NCI-H2107 treated with DMSO at 0.1 percent for 48 hours (cell line): ENCODE data around the gene BARHL2.

Experiments used
- DNase-seq: peaks from one replicate; lab custom pipeline; 2025; ENCODE audit not compliant: unreplicated experiment; lab: John Stamatoyannopoulos, UW

The BARHL2 gene

DNA sequence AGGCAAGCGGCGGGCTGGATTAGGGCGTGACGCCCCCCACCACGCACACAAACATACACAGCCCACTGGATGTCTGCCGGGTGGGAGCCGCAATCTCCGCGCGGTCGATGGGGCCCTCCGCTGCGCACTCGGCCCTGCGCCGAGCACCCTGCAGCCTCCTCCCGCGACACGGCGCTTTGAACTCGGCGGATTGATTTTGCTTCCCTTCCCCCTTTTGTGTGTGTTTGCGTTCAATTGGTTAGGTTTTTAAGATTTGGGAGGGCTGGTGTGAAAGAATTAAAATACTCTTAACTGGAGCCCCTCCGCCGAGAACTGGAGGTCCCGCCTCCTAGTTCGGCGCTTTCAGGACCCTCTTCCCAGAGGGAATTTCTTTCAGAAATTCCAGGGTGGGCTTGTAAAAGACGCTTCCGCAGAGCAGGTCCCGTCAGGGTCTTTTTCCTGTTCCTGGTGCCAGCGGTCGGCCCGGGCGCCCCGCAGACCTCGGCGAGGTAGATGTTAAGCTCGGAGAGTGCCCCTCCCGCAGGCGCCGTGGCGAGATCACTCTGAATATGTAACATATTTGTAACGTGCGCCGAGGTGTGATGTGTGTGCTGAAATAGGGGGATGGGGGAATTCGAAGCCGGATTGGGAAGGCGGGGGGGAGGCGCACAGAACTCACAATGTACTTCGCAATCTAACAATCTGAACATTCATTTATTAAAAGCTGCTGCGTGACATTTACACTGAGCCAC is 8.0 kb upstream of the BARHL2 start:
- no peak for DNase-seq

DNA sequence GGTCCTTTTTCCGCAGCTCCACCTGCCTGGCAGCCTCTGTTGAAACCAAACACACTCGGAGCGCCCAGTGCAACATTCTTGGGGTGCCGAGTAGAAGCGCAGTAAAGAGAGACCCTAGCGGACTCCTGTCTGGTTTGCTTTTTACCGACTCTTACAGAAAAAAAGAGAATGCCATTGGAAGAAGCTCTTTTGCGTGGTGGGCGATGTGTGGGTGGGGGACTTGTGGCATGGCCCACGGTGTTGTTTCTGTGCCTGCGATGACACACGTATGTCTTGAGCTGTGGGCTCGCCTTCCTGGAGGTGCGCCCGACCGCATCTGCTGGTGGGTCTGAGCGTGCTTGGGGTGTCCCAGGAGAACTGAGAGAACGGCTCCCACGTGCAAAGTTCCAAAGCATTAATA is 7.3 kb upstream of the BARHL2 start:
- no peak for DNase-seq

DNA sequence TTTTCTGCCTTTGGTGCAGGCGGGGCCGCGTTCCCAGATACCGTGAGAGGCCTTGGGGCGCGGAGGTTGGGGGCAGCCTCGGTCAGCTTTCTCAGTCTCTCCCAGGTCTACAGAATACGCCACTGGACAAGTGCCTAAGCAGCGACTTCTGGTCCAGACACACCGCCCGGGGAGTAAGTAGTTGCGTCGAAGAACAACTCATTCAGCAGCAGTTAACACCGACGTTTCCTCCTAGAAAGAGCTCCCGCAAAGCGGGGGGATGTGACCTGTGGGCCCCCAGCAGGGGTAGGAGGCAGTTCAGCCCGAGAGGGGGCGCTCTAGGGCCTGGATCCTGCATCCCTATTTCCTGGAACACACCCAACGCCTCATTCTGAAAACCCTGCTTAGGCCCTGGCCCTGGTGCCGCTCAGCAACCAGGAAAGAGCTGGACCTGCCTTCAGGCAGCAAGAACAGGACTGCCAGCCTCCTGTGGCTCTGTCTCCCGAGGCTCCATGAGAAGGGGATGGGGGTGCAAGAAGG is 6.5 kb upstream of the BARHL2 start:
- no peak for DNase-seq

- DNase-seq: no peak
Measured at GRCh38 chr1:90722874-90723589, 5.9 kb upstream of the BARHL2 start.

GRCh38 chr1:90721210-90722194 is 4.4 kb upstream of the BARHL2 start:
- DNase-seq: peak; percentile 86

- no peak for DNase-seq
Measured at GRCh38 chr1:90720145-90720636, 3.1 kb upstream of the BARHL2 start.

DNA sequence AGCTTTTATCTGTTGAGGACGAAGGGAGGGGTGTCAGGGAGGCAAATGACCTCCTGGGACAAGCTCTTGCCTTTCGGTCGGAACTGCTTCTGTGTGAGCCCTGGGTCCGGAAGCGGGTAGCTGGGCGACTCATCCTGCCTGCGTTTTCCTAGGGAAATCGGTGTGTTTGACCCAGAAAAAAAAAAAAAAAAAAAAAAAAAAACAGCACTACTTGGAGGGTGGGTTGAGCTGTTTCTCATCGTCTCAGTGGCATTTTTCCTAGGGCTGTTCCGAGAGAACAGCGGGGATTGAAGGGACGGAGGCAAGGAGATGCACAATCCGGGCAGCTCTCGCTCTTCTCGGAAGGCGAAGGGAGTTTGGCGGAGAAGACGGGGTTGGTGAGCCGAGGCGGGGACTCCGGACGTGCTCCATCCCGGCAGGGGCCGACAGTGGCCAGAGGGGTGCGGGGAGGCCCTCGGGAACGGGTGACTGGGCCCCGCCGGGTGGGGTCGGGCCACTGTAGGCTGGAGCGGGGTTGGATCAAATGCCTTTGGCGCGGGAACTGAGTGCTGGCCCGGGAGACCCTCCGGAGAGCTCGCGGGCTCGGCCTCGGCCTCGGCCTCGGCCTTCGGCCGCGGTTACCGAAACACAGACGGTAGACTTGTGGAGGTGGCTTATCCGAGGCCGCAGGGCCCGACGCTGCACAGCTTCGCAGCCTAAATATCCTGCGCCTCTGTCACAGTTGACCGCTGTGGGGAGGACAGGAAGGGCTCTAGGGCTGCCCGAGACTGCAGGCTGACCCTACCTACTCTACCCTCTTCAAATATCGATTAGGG is 2.4 kb upstream of the BARHL2 start:
- no peak for DNase-seq

DNA sequence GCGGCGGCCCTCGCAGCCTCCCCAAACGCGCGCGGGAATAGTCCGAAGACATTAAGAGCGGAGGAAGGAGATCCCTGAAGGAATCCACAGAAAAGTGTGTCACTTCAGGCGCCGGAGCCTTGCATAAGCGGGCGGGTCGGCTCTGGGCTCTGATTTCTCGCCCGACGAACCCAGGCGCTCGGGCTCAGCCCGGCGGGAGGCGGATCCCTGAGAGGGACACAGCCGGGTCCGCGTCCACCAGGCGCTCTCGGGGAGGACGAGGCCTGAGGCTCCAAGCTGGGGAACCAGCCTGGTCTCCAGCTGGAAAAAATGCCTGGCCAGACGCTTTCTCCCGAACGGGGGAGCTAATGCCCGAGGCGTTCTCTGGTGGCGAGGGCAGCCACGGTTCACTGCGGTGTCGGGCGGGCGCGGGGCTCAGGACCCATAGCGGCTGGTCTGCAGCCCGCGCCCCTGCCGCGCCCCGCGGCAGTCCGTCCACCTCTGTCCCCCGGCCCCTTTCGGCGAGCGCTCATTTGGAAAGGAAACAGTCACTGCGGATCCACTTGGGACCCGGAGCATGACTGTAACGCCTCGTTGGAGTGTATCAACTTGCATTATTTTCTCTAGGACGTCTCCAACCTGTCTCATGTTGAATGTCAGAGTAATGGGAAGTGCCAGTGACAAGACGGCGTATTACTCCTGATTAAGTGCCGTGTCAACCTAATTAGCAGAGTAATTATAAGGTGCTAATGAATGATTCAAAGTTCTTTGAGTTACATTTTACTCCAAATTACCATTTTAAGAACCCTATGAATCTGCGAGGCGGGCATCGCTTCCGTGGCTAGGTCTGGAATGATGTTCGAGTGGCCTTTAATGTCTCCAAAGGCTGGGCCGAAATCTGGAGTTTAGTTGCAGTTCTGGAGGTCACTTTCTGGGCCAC is 1.6 kb upstream of the BARHL2 start:
- DNase-seq: no peak

DNA sequence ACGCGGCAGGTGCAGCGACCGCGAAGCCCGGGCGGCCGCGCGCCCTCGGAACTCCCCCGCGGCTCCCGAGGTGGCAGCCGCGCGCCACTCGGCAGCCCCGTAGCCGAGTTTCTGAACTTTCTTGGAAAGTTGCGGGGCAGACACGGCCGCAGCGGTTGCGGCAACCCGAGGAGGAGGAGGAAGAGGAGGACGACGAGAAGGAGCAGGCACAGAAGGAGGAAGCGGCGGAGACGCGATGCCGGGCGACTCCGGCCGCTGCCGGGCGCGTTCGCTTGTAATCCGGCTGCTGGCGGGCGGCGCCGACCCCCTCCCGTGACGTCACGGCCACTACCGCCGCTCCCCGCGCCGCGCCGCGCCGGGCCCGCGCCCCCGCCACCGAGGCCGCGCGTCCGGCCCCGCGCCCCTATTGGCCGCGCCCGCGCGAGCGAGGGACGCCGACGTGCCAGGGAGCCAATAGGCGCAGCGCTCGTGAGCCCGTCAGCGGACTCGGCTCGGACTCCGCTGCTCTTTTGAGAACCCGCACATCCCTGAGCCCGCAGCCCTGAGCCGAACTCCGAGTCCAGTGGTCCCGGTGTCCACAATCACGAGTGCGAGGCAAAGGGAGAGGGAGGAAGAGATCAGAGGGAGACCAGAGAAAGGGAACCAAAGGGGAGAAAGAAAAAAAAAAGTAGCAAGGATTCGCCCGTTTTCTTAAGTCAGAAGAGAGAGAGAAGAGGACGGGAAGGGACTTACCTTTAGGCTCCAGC is 736 bp upstream of the BARHL2 start:
- DNase-seq: no peak

- DNase-seq: no peak
Measured at GRCh38 chr1:90717356-90717664, 208 bp upstream of the BARHL2 start.

- DNase-seq: no peak
Measured at GRCh38 chr1:90716243-90716551, 905 bp downstream of the BARHL2 start.

- no peak for DNase-seq
Measured at GRCh38 chr1:90715309-90715708, 1.8 kb downstream of the BARHL2 start.

DNA sequence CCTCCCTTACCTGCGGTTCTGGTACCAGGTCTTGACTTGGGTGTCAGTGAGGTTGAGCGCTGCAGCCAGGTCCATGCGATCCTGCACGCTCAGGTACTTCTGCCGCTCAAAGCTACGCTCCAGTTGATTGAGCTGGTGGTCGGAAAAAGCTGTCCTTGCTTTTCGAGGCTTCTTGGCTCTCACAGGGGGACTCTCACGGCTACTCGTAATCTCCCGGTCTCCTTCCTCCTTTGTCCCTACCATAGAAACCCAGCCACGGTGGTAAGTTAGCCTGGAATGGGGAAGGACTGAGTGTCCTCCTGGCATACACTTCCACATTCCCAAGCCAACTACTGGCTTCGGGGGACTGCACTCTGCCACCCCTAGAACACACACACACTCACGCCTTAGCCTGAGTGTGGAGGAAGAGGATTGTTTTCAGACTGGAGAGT is 2.6 kb downstream of the BARHL2 start:
- DNase-seq: no peak

DNA sequence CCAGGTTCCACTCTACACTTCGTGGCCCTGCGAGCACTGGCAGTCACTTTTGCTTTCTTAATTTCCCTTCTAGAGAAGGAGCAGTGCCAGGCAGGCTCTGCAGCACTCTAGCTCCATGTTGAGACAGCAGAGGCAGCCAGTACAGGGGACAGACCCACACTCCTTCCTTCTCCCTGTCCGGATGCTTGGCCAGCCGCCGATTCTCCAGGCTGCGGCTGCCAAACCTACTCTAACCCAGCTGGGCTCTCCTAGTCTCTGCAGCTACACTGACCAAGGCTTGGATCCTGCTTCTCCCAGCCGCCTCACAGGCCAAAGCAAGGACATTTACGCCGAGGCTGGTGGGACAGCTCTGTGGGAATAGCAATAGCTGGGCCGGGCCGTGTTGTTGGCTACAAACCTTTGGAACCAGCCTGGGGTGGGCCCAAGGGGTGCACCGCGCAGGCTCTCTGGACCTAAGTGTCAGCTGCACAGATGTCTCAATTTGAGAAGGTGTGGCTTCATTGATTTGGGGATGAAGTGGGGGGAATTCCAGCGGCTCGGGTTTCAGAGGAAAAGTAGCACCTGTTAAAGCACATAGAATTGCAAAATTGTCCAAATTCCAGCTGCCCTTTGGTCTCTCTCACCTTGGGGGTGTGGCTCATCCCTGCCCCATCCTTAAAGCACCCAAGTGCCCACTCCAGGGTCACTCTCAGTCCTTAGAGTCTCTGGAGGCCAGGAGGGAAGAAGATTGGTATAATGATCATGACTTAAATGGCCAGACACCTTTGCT is 3.2 kb downstream of the BARHL2 start:
- no peak for DNase-seq

GRCh38 chr1:90712915-90713730 is 4.0 kb downstream of the BARHL2 start:
- no peak for DNase-seq

DNA sequence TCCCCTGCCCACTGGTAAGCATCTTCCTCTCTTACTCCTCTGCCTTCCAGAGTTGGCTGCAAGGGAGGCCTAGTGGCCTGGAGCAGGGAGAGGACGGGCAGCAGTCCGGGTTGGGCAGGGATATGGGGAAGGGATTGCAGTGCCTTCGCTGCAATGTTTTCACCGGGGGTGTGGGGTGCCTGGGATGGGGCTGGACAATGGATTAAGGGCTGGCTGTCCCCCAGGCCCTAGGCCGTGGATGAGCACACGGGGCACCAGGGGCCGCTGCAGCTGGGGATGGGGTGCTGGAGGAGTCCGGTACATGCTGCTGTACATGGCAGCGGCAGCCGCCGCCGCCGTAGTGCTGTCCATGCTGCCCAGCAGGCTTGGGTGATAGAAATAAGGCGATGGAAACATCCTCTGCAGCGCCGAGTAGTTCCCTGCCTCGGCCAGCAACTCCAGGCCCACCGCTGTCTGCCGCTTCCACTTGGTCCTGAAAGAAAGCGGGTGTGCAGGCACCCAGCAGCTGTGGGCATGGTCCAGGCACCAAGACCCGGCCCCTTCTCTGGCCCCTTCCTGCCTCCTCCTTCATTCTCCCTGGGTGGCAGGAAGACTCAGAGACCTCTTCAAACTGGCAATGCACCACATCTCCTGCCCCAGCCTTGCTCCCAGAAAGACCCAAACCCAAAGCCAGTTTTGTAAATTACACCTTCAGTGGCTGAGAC is 4.8 kb downstream of the BARHL2 start:
- DNase-seq: no peak

GRCh38 chr1:90711696-90712095 is 5.4 kb downstream of the BARHL2 start:
- no peak for DNase-seq
